NOMO-1 treated with DMSO at 0.1 percent for 48 hours (cell line): ENCODE data around the gene STAC2.

ENCODE experiments used
- DNase-seq: peaks from one replicate; lab custom pipeline; 2025; ENCODE audit not compliant: unreplicated experiment; lab: John Stamatoyannopoulos, UW

Gene STAC2

DNA sequence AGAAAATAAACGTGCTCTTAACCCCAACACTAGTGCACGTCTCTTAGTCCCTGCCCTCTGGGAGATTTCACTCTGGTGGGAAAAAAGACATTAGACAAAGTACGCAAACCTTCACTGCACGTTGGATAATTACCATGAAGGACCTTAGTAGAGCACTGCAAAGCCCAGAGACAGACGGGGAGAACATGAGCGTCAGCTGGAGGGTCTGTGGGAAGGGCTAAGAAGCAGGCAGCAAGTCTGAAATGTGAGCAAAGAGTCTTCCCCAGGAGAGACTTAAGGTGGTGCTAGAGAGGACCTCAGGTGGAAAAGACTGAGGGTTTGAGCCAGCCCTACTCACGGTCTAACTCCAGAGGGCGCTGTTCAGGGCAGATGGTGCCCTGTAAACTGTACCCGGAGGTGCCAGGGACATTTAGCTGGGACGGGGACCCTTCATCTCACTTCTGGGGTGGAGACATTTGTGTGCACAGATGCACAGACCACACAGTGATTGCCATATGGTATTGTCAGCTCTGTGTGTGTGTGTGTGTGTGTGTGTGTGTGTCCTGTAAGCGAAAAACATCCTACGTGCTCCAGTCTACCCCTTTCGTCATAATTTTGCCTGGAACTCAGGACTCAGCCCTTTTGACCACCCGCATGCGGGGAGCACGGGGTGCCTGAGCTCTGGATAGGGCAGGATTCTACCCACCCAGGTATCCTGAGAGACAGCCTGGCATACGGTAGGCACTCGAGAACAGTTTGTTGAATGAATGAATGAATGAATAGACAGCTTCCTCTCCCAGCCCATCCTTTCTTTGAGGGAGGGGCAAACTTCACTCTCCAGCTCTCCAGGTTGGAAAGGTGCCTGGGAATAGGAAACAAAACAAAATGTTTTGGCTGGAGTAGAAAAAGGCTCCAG, 10.1 kb upstream of the STAC2 start:
- peak; percentile 85 for DNase-seq

DNA sequence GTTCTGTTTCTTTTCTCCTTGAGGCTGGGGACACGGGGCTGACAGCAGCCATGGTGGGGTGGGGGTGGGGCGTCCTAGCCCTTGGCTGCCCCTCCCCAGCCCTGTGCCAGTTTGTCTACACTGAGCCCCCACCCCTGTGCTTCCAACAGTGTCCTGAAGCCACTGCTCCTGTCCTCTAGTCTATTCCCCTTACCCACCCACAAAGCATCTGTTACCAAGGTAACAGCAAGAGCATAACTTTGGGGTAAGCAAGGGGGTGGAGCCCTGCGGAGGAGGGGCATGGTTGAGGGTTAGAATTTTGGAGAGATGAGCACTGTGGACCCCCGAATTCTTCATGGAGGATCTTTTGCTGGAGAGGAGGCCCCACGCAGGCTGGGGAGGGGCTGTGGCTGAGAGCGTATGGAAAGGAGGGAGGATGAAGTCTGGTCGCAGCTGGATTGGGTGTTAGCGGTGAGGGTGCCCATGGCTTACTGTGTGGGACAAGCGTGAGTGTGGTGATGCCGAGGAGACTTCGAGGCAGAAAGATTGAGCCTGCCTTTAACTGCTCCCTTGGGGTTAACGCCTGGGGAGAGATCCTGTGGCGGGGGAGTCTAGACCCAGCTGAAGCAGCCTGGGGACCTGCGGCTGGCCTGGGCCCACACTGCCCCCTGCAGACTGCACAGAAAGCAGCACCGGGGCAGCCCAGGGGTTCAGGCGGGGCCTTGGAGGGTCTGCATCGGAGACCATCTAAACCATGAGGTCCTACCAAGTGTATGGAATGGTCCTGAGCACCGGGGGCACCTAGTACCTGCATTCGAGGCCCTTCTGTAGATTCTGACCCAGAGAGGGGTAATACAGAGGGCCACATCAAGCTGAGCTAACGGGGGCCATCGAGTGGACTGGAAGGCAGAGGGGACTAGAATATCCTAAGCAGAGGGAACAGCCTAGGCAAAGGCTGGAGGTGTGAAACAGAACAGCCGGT, 6.1 kb upstream of the STAC2 start:
- DNase-seq, result peak; percentile 25

DNA sequence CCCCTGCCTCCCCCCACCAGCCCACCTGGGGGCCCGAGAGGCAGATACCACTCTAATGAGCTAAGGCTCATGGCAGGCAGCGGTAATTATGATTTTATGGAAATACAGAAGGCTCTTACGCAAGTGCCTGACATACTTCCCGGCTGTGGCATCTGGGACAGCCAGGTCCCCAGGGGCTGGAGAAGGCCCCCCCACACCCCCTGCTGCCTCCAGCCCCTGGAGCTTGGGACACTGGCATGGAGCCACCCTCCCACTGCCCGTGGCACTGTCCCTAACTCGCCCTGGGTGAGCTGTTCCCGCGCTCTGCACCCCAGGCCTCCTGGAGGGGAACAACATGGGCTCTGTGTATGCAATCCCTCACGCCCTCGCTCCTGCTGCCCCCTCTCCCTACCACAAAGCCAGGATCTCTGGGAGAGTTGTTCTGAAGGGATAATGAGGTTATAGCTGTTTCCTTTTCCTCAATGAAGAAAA, 5.4 kb upstream of the STAC2 start:
- no peak for DNase-seq

- DNase-seq, result no peak
Observed at GRCh38 chr17:39230361-39230760, 4.6 kb upstream of the STAC2 start.

- peak; percentile 78 for DNase-seq
Observed at GRCh38 chr17:39229274-39229913, 3.6 kb upstream of the STAC2 start.

DNA sequence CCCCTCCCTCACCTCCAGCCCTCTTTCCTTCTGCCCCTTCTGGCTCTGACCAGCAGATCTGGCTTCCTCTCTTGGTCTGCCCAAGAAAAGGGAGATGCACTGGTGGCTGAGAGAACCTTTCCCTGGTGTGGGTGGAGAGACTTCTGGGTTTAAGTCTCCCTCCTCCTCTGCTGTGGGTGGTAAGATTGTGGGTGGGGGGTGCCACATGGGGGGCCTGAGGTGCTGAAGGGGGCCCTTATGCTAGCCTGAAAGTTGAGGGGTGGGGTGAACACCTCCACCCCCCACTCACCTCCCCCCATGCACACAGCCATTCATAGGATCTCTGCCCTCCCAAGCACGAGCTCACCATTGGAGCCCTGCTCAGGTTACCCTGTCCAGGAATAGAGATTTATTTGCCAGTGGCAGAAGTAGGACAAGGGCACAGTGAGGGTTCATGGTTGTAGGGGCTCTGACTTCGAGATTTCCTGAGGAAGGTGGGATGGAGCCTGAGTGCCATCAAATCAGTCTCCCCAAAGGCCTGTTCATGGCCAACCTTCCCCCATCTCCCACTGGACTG, 1.7 kb upstream of the STAC2 start:
- no peak for DNase-seq

DNA sequence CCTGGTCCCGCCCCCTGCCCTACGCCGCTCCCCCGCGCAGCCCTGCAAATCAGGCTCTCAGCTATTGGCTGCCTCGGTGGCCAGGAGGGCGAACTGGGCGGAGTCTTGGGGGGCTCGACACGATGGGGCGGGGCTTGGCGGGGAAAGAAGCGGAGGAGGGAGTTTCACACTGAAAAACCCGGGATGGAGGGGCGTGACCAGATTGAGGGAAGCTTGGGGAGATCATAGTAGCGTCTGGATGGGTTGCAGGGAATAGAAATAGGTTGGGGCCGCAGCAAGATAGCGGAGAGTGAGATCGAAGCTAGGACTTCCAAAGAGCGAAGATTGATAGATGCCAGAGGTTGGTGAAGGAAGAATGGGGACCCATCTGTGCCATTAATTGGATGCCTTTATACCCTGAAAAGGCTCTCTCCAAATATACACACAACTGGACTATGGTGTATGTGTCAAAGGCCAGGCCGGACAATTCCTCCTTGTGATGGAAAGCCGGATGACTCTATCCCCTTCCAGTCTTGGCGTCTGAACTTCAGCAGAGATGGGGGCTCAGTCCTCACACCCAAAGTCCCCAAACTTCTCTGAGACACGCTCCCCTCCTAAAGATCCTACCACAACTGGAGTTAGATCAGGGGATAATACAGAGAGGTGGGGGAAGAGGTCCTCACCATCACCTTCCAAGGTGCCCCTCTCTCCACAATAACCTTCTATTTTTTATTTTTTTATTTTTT, 376 bp upstream of the STAC2 start:
- no peak for DNase-seq

GRCh38 chr17:39224778-39225307, 902 bp downstream of the STAC2 start:
- DNase-seq, result no peak

DNA sequence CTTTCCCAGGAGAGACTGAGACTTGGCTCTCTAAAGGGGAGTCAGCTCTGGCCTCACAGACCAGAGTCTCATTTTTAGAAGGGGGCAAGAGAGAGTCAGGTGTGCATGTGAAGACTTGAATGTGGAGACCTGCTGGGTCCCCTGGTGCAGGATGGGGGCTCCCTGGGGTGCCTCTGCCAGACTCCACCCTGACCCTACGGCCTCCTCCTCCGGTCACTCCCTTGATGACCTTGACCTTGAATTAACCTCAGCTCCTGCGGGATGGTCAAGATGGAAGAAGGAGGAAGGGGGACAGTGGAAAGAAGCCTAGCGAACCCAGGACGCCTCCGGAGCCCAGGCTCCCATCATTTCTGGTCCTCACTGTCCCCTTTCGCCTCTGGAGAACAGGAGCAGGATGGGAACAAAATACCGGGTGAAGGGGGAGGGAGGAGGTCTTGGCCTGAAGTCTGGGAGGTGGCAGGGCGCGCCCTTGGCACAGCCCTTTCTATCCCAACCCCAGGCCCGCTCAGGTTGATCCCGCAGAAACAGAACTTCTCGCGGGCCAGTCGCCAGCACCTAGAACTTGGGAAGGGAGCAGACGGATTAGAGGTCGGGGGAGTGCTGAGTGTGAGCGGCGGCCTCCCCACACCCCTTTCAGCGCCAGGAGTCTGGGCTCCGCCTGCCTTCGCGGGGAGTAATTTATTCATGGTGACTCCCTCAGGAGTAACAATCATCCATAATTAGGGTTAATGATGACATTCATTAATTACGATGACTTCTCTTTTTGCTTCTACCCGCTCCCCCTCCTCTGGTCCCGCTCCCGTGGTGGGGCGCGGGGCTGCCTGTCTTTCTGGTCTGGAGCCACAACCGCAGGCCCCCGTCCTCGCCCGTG, 1.6 kb downstream of the STAC2 start:
- no peak for DNase-seq

DNA sequence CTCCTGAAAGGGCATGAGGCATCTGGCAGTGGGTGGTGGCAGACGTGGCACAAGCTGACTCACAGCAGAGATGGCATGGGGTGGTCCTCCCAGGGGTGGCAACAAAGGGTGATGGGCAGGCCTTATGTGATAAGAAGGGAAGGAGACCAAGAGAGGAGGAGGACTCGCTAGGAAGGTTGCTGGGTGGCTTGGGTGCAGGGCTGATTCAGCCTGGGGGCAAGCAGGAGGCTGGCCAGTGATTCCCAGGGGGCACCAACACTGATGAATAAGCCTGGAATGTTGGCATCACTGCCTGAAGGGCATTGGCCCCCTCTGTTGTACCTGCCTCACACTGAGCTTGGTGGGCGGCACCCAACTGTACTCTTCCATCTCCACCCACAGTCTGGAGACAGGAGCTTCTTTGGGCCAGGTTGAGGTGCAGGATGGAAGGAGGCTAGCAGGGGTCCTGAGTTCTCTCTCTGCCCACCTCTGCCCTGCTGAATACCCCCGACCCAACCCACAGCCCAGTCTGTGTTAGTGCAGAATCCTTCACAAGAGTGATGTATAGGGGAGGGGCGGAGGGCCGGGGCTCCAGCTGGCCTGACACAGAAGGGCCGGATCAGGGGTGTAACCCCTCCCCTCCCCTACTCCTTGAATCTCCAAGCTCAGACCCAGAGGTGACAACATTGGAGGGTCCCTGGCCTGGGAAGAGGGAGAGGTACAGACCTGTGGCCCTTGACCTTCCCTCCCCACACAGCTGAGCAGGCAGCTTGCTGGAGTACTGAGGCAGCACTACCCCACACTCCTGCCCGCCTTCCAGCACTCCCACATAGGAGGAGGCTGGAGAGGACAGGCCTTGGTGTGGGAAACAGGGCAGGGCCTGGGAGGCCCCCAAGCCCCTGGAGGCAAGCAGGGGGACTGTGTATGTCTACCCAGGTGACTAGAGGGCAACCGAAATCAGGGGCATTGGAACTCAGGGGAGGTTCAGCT, 2.6 kb downstream of the STAC2 start:
- DNase-seq, result no peak

DNA sequence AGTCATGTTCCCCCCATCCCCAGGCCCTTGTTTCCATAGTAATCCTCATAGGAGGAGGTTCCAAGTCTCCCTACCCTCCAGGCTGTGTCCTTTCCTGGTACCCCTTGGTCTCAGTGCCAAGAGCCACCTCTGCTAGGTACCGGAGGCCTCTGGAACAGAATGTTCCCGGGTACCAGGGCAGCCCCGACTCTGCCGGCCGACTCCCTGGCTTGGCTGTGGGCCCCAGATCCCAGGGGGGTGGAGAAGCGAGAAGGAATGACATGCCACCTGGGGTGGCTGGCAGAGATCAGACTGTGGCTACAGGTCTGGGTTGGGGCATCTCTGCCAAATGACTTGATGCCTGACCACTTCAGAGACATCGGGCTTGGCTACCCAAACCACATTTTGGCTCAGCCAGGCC, 3.6 kb downstream of the STAC2 start:
- no peak for DNase-seq

DNA sequence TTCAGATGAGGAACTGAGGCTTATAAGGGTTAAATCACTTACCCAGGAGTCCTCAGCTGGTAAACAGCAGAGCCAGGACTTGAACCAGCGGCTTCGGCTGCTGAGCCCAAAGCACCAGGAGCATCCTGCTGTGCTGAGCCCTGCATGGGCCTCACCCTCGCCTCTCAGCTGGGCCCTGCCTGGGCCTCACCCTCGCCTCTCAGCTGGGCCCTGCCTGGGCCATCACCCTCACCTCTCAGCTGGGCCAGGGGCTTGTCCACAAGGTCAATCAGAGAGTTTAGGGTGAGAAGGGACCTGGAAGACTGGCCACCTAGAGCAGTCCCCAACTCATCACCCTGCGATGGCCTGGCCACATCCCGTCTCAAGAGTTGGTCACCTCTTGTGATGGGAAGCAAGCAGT, 4.2 kb downstream of the STAC2 start:
- DNase-seq, result no peak

DNA sequence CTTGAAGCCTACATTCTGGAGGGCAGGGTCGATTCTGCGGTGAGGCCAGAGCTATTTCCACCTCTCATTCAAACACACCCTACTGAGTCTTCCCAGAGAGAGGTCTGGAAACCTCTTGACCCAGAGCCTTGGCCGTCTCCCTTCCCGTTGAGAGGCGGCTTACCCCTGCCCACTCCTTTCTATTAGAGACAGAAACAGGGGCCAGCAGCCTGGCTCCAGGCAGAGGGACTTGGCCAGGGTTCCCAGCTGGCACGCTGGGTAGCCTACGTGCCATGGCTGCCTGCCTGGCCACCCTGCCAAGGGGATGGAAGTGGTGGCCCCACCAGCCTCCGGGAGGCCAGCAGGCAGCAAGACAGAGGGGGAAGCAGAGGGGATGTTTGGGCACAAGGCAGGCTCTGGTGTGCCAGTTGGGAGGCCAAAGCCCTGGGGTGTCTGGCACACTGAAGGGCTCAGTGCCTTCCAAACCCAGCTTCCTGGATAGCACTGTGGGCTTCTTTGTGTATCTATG, 6.0 kb downstream of the STAC2 start:
- DNase-seq, result no peak

DNA sequence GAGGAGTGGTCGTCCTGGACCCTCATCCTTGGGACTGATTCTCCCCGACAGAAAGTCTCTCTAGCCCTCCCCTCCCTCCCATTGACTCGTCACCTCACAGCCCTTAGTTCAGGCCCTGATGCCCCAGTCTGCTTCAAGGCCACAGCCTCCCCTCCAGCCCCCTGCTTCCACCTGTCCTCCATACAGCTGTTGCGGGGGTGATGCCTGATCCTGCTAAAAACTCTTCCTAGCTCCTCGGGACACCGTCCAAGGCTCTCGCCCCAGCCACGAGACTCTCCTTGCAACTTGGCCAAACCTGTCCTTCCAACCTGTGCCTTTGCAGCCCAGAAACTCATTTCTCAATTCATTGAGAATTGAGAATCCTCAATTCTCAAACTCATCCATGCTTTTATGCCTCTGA, 6.8 kb downstream of the STAC2 start:
- DNase-seq, result no peak

DNA sequence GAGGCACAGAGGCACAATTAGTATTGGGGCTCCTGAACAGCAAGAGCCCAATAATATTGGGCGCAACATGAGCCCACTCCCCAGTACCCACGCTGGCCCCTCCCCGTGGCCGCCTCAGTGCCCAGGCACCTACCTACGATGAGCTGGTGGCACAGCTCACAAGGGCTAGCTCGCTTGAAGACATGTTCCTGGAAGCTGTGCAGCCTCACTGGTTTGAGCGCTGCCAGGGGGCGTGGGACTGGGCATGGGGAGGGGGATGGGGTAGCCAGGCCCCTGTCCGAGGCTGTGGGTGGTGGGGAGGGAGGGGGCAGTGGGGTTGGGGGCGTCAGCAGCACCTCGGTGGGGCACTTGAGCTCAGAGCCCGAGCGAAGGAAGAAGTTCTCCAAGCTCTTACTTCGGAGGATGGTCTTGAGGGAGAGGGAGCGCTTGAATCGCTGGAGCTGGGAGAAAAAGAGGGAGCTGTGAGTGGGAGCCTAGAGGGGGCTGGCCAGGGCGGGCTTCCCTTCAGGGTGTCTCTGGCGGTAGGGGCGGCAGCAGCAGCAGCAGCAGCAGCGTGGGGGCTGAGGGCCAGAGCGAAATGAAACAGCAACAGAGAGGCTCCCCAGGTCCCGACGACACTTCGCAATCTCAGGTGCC, 7.9 kb downstream of the STAC2 start:
- DNase-seq, result no peak

DNA sequence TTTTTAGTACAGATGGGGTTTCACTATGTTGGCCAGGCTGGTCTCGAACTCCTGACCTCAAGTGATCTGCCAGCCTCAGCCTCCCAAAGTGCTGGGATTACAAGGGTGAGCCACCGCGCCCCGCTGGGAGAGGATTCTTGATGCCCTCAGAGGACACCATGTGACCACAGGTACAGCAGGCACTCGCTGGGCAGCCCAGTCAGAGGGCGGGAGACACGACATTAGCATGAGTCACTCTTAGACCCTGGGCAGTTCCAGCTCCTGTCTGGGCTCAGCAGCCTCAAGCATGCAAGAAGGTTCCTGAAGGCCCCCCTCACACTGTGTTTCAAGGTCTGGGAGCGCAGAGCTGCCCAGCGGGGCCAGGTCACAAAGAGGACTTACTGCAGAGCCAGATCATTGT, 11.9 kb downstream of the STAC2 start:
- DNase-seq, result no peak

- DNase-seq, result no peak
Observed at GRCh38 chr17:39212841-39213480, 12.8 kb downstream of the STAC2 start.
